Caco-2 (cell line): Measurements from ENCODE around the gene ANKRD2. TPM values are rescaled to one million over a fixed set of nuclear protein-coding genes. Genes with fewer than 3 reads are reported as not detected.

Source experiments
- BruUV-seq: library from RNA; stranded (reverse); fragments of 400-500 nt; replicated peaks from 2 replicates; lab custom pipeline; 2021; lab: Mats Ljungman, UMichigan
- CTCF ChIA-PET: fragments of 300-600 bp; sonication (Branson Sonifier 250); formaldehyde crosslinking; loops from one replicate; lab custom pipeline; 2022; ENCODE audit warnings: antibody characterized with exemption; lab: Charles Lee
- POLR2A ChIA-PET: fragments of 300-600 bp; sonication (Branson Sonifier 250); formaldehyde crosslinking; loops from one replicate; lab custom pipeline; 2022; ENCODE audit warnings: antibody characterized with exemption; lab: Charles Lee
- DNase-seq, 2 experiments: peaks; one replicate each; pipeline versions ENCODE4 v3.0.0 to v3.0.0-alpha.2; 2020 to 2022
- H3K27me3 ChIP-seq: replicated peaks from 2 replicates; pipeline ENCODE4 v1.6.0; 2011; ENCODE audit warnings: low read length; ENCODE audit not compliant: control insufficient read depth, insufficient read depth
- H3K36me3 ChIP-seq: 2 replicates; pipeline ENCODE4 v1.5.1; 2011; ENCODE audit warnings: low read length; ENCODE audit not compliant: control insufficient read depth, insufficient read depth
- H3K4me1 ChIP-seq: fragments of 250-450 bp; sonication (Bioruptor Pico); 2 replicates; pipeline ENCODE4 v1.5.1; 2020; ENCODE audit warnings: mild to moderate bottlenecking
- H3K4me3 ChIP-seq: 2 replicates; pipeline ENCODE4 v1.5.1; 2011; ENCODE audit warnings: low read depth, mild to moderate bottlenecking, control low read depth, low read length
- H3K9me3 ChIP-seq: fragments of 250-450 bp; sonication (Bioruptor Pico); 2 replicates; pipeline ENCODE4 v1.5.1; 2020; ENCODE audit warnings: mild to moderate bottlenecking, moderate library complexity
- H3K27ac Mint-ChIP-seq: one replicate; pipeline ENCODE4 v1.8.0; 2022; ENCODE audit warnings: mixed read lengths; ENCODE audit not compliant: unreplicated experiment
- H3K27me3 Mint-ChIP-seq: one replicate; pipeline ENCODE4 v1.8.0; 2022; ENCODE audit warnings: mixed read lengths; ENCODE audit not compliant: insufficient read depth, unreplicated experiment
- H3K36me3 Mint-ChIP-seq: one replicate; pipeline ENCODE4 v1.8.0; 2022; ENCODE audit warnings: mild to moderate bottlenecking, mixed read lengths; ENCODE audit not compliant: insufficient read depth, unreplicated experiment
- H3K4me1 Mint-ChIP-seq: one replicate; pipeline ENCODE4 v1.8.0; 2022; ENCODE audit warnings: low read depth, mixed read lengths; ENCODE audit not compliant: unreplicated experiment
- H3K4me3 Mint-ChIP-seq: one replicate; pipeline ENCODE4 v1.8.0; 2022; ENCODE audit warnings: mild to moderate bottlenecking, moderate library complexity, mixed read lengths; ENCODE audit not compliant: unreplicated experiment
- H3K9me3 Mint-ChIP-seq: one replicate; pipeline ENCODE4 v1.8.0; 2022; ENCODE audit warnings: mixed read lengths; ENCODE audit not compliant: unreplicated experiment
- CTCF ChIP-seq, 2 experiments: fragments of 200-600 bp in 1 of 2; IDR thresholded peaks; 1 replicate in 1 of 2; 2 replicates in 1 of 2; pipeline versions ENCODE4 v1.5.1 to v1.8.0; 2011 to 2022; ENCODE audit warnings: antibody characterized with exemption in 1 of 2, control low read depth in 1 of 2, inconsistent platforms in 1 of 2, low read depth in 1 of 2, low read length in 1 of 2, mild to moderate bottlenecking in 1 of 2, moderate library complexity in 1 of 2; ENCODE audit not compliant: insufficient read depth in 1 of 2, severe bottlenecking in 1 of 2, unreplicated experiment in 1 of 2
- intact Hi-C: fragments of 100-400 bp; cut with micrococcal nuclease; formaldehyde crosslinking; loops from one replicate; pipeline ENCODE4 v1.10.0; 2022; ENCODE audit not compliant: unreplicated experiment
- total RNA-seq: library from RNA; stranded (reverse); gene quantifications from 2 replicates; pipeline ENCODE4 v1.2.3, GENCODE V29; 2022

ANKRD2 gene
- total RNA-seq, 1 experiment from 2014 or later: not detected

DNA sequence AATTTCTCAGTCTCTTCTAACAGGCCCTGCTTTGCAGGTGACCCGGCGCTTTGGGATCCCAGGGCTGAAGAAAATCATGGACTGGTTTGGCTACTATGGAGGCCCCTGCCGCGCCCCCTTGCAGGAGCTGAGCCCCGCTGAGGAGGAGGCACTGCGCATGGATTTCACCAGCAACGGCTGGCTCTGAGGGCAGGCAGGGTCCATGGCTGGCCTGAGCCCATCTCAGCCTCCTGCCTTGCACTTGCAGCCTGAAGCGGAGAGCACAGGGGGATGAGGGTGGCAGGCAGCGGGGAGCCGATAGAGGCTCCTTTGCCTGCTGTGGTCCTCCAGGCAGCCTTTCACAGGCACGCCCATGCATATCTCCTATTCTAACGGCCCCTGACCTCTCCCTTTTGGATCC is 38.9 kb downstream of the ANKRD2 start:
- H3K27ac Mint-ChIP-seq: no peak overlapping the region
- POLR2A ChIA-PET: no interaction called here
- DNase-seq: no peak
- no peaks in the 10 kb centered on the region for H3K27me3 ChIP-seq
- H3K36me3 Mint-ChIP-seq: no peaks in the 10 kb centered on the region
- H3K36me3 ChIP-seq: no peaks in the 10 kb centered on the region
- no peak overlapping the region for H3K4me3 Mint-ChIP-seq
- CTCF ChIA-PET: interaction anchor here (3.7 kb wide), 1 partner anchor 39 kb away, joined by 39 read pairs; the partner anchor contains the start of gene ANKRD2
- H3K9me3 ChIP-seq: no peaks in the 10 kb centered on the region
- no peak for TF ChIP-seq CTCF (IDR thresholded peaks at IDR 0.05; ENCODE audit: insufficient read depth in 1 of 2, low read depth in 1 of 2, low read length in 1 of 2, severe bottlenecking in 1 of 2, unreplicated experiment in 1 of 2)
- no peaks in the 10 kb centered on the region for H3K4me1 Mint-ChIP-seq
- H3K9me3 Mint-ChIP-seq: no peaks in the 10 kb centered on the region
- H3K4me3 ChIP-seq: no peak overlapping the region
- no TSS peak for BruUV-seq
- no peaks in the 10 kb centered on the region for H3K27me3 Mint-ChIP-seq
- intact Hi-C loops: no loop called here
- no peaks in the 10 kb centered on the region for H3K4me1 ChIP-seq

- Histone ChIP-seq H3K9me3 (no peaks in the 10 kb centered on the region), H3K27me3 (no peaks in the 10 kb centered on the region), H3K4me1 (no peaks in the 10 kb centered on the region), H3K36me3 (no peaks in the 10 kb centered on the region), H3K4me3 (no peak overlapping the region)
- Mint-ChIP-seq H3K27ac (no peak overlapping the region), H3K36me3 (no peaks in the 10 kb centered on the region), H3K4me3 (no peak overlapping the region), H3K9me3 (no peaks in the 10 kb centered on the region), H3K4me1 (no peaks in the 10 kb centered on the region), H3K27me3 (no peaks in the 10 kb centered on the region)
- peak in 1 of 2 experiments; percentile 55 for DNase-seq
- peak; percentile 44 to 52 for TF ChIP-seq CTCF (IDR thresholded peaks at IDR 0.05; ENCODE audit: insufficient read depth in 1 of 2, low read depth in 1 of 2, low read length in 1 of 2, severe bottlenecking in 1 of 2, unreplicated experiment in 1 of 2)
- CTCF ChIA-PET: interaction anchor here (0.7 to 3.7 kb wide), 6 partner anchors 16 to 148 kb away, joined by 3 to 39 read pairs (median 4); partner anchors contain the start of gene ANKRD2
- BruUV-seq: no TSS peak
- POLR2A ChIA-PET: no interaction called here
- intact Hi-C loops: loop anchor here (1.0 kb wide), 3 partner anchors 40 to 205 kb away; partner anchors contain the start of gene ANKRD2
Observed at GRCh38 chr10:97612386-97612785, 39.8 kb downstream of the ANKRD2 start.

DNA sequence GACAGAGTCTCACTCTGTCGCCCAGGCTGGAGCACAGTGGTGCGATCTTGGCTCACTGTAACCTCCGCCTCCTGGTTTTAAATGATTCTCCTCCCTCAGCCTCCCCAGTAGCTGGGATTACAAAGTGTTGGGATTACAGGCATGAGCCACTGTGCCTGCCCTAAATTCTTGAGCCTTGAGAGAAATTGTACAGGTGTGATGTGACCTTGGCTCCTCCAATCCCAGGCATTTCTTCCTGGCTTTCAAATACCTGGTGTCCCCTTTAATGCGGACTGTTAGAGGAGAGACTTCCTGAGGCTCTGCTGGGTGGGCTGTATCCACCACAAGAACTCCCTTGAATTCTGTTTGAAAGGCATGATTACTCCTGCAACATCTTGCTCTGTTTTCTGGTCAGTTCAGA is 45.7 kb downstream of the ANKRD2 start:
- peaks cover 8% of the 10 kb centered on the region; the same call in 1 of the 2 replicates for H3K4me1 ChIP-seq
- ChIA-PET CTCF (no interaction called here), POLR2A (no interaction called here)
- H3K36me3 ChIP-seq: no peaks in the 10 kb centered on the region
- Mint-ChIP-seq H3K4me1 (peaks cover 12% of the 10 kb centered on the region), H3K4me3 (no peak overlapping the region), H3K27me3 (no peaks in the 10 kb centered on the region), H3K9me3 (no peaks in the 10 kb centered on the region), H3K36me3 (no peaks in the 10 kb centered on the region), H3K27ac (no peak overlapping the region)
- no peak for TF ChIP-seq CTCF (IDR thresholded peaks at IDR 0.05; ENCODE audit: insufficient read depth in 1 of 2, low read depth in 1 of 2, low read length in 1 of 2, severe bottlenecking in 1 of 2, unreplicated experiment in 1 of 2)
- no peaks in the 10 kb centered on the region for H3K27me3 ChIP-seq
- H3K4me3 ChIP-seq: no peak overlapping the region
- no TSS peak for BruUV-seq
- no peak for DNase-seq
- intact Hi-C loops: no loop called here
- H3K9me3 ChIP-seq: no peaks in the 10 kb centered on the region
